Loucy (cell line): ENCODE results near the gene TXLNB.
A peak's percentile ranks its signal among the peaks of the same experiment; 100 is the strongest.

Experiments used
- H2AFZ ChIP-seq: fragments of 200-600 bp; sonication (generic); 2 replicates; pipeline ENCODE4 v1.6.0; 2016; ENCODE audit warnings: antibody characterized with exemption, mild to moderate bottlenecking, low read length, moderate library complexity
- H3F3A ChIP-seq: fragments of 200-600 bp; 2 replicates; pipeline ENCODE4 v1.6.0; 2016; ENCODE audit warnings: antibody characterized with exemption, low read depth, mild to moderate bottlenecking
- H3K27me3 ChIP-seq: fragments of 200-600 bp; sonication (generic); 2 replicates; pipeline ENCODE4 v1.6.1; 2014; ENCODE audit warnings: low read length, mild to moderate bottlenecking; ENCODE audit not compliant: insufficient read depth, poor library complexity, severe bottlenecking
- H3K36me3 ChIP-seq: fragments of 200-600 bp; sonication (generic); 2 replicates; pipeline ENCODE4 v1.6.1; 2016; ENCODE audit warnings: low read length; ENCODE audit not compliant: insufficient read depth
- H3K4me1 ChIP-seq: fragments of 200-600 bp; sonication (generic); 2 replicates; pipeline ENCODE4 v1.5.1; 2014; ENCODE audit warnings: low read length, mild to moderate bottlenecking; ENCODE audit not compliant: insufficient read depth, poor library complexity, severe bottlenecking
- H3K4me2 ChIP-seq: fragments of 200-600 bp; sonication (generic); 2 replicates; pipeline ENCODE4 v1.6.0; 2014; ENCODE audit warnings: antibody characterized with exemption, low read length, low read depth, mild to moderate bottlenecking; ENCODE audit not compliant: poor library complexity, severe bottlenecking
- H3K4me3 ChIP-seq: fragments of 200-600 bp; sonication (generic); 2 replicates; pipeline ENCODE4 v1.5.1; 2014; ENCODE audit warnings: low read length, mild to moderate bottlenecking, mixed read lengths; ENCODE audit not compliant: poor library complexity, severe bottlenecking
- H3K79me2 ChIP-seq: fragments of 200-600 bp; sonication (generic); 2 replicates; pipeline ENCODE4 v1.6.1; 2014; ENCODE audit warnings: low read length; ENCODE audit not compliant: insufficient read depth
- H3K9ac ChIP-seq: fragments of 200-600 bp; sonication (generic); 2 replicates; pipeline ENCODE4 v1.6.0; 2014; ENCODE audit warnings: mild to moderate bottlenecking, low read depth, low read length, moderate library complexity; ENCODE audit not compliant: poor library complexity, severe bottlenecking
- H3K9me2 ChIP-seq: fragments of 200-600 bp; sonication (generic); replicated peaks from 2 replicates; pipeline ENCODE4 v1.6.1; 2016; ENCODE audit warnings: low read depth, low read length, mixed read lengths
- H3K9me3 ChIP-seq: fragments of 200-600 bp; sonication (generic); 2 replicates; pipeline ENCODE4 v1.6.1; 2014; ENCODE audit warnings: mild to moderate bottlenecking, antibody characterized with exemption, low read length, low read depth; ENCODE audit not compliant: insufficient read depth
- H4K20me1 ChIP-seq: fragments of 200-600 bp; sonication (generic); 2 replicates; pipeline ENCODE4 v1.6.0; 2014; ENCODE audit warnings: antibody characterized with exemption, low read length, mild to moderate bottlenecking; ENCODE audit not compliant: insufficient read depth, poor library complexity, severe bottlenecking
- CTCF ChIP-seq: fragments of 200-600 bp; sonication (generic); conservative IDR thresholded peaks from 2 replicates; pipeline ENCODE4 v1.5.1; 2014; ENCODE audit warnings: mild to moderate bottlenecking, antibody characterized with exemption, low read length
- EZH2phosphoT487 ChIP-seq: fragments of 200-600 bp; IDR thresholded peaks from 2 replicates; pipeline ENCODE4 v1.6.1; 2018; ENCODE audit warnings: antibody characterized with exemption, mild to moderate bottlenecking, moderate library complexity, borderline replicate concordance

The TXLNB gene

GRCh38 chr6:139205843-139206242, 86.0 kb downstream of the TXLNB start:
- Histone ChIP-seq H3K79me2 (no peaks in the 10 kb centered on the region), H3K4me1 (no peaks in the 10 kb centered on the region), H3K4me2 (no peak overlapping the region), H3F3A (no peaks in the 10 kb centered on the region), H2AFZ (no peak overlapping the region), H3K9me3 (peaks cover 12% of the 10 kb centered on the region), H3K27me3 (no peaks in the 10 kb centered on the region), H3K4me3 (no peak overlapping the region), H3K9me2 (no peaks in the 10 kb centered on the region), H3K9ac (no peak overlapping the region), H3K36me3 (no peaks in the 10 kb centered on the region), H4K20me1 (no peaks in the 10 kb centered on the region)
- TF ChIP-seq EZH2phosphoT487 (no peak), CTCF (no peak)

- TF ChIP-seq CTCF (0 out of 2 replicates have a peak, but pooled peaks have one; percentile 13), EZH2phosphoT487 (no peak)
- H3K9me3 ChIP-seq = peaks cover 12% of the 10 kb centered on the region
- H3K9me2 ChIP-seq = no peaks in the 10 kb centered on the region
- H3K4me1 ChIP-seq = no peaks in the 10 kb centered on the region
- no peaks in the 10 kb centered on the region for H3K27me3 ChIP-seq
- no peaks in the 10 kb centered on the region for H3K79me2 ChIP-seq
- no peak overlapping the region for H3K4me2 ChIP-seq
- H3K36me3 ChIP-seq = no peaks in the 10 kb centered on the region
- no peak overlapping the region for H3K9ac ChIP-seq
- no peak overlapping the region for H2AFZ ChIP-seq
- no peak overlapping the region for H3K4me3 ChIP-seq
- no peaks in the 10 kb centered on the region for H4K20me1 ChIP-seq
- no peaks in the 10 kb centered on the region for H3F3A ChIP-seq
Observed at GRCh38 chr6:139204978-139205377, 86.8 kb downstream of the TXLNB start.

DNA sequence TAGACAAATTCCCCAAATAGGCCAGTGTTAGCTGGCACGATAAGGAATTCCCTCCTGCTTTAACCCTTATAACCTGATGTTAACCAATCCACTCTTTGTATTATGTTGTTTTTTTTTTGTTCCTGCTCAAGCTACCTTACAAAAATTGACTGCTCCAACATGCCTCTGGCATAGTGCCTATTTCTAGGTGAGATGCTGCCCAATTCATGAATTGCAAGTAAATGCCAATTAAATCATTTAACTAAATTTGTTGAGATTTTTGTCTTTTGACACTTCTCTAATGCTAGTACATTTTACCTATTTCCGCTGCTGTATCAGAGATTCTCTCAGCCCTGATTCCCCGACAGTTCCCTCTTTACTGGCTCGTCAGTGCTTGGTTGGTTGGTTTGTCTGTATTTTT, 90.4 kb downstream of the TXLNB start:
- TF ChIP-seq EZH2phosphoT487 = no peak
- TF ChIP-seq CTCF = no peak

More for the DNA sequence above, 90.4 kb downstream of the TXLNB start:
- H3K79me2 ChIP-seq = no peaks in the 10 kb centered on the region
- no peaks in the 10 kb centered on the region for H4K20me1 ChIP-seq
- no peak overlapping the region for H3K9ac ChIP-seq
- no peak overlapping the region for H3K4me3 ChIP-seq
- no peak overlapping the region for H2AFZ ChIP-seq
- H3K27me3 ChIP-seq = no peaks in the 10 kb centered on the region
- H3K4me2 ChIP-seq = no peak overlapping the region
- H3F3A ChIP-seq = no peaks in the 10 kb centered on the region
- peaks cover 7% of the 10 kb centered on the region for H3K4me1 ChIP-seq
- no peaks in the 10 kb centered on the region for H3K9me2 ChIP-seq
- peaks cover 5% of the 10 kb centered on the region; the same call in 1 of the 2 replicates for H3K9me3 ChIP-seq
- no peaks in the 10 kb centered on the region for H3K36me3 ChIP-seq
